HG03354 (cell line): ENCODE data around the gene KDM5C.

Source experiments
- ATAC-seq: cut with Tn5 transposase; IDR thresholded peaks from one replicate; pipeline ENCODE4 v1.9.1; 2021; ENCODE audit warnings: mild to moderate bottlenecking; ENCODE audit not compliant: unreplicated experiment, poor library complexity, severe bottlenecking

KDM5C gene

GRCh38 chrX:53224860-53225797 is at the start of gene KDM5C:
Gene KDM5C (minus strand): TSS chrX:53225207. CDS start chrX:53224889, 318 bp downstream.
- peak; percentile 89 for ATAC-seq

GRCh38 chrX:53272808-53273337 is 47.9 kb upstream of the KDM5C start:
- ATAC-seq = no peak

GRCh38 chrX:53269536-53270107 is 44.6 kb upstream of the KDM5C start:
- no peak for ATAC-seq

DNA sequence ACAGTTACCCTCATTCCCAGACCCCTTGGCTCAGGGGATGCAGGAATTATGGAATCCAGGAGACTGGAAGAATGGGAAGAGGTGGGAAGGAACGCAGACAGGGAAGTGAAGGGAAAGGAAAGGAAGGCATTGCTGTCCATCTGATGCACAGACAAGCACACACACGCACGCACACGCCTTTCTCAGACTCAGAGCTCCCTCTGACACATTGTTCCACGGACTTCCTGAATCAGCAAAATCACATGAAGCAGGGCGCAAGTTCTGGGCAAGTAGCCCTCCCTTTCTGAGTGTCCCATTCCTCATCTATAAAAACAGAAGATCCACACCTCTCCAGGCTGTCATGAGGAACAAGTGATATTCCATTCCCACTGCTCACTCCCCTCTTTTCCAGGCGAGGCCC is 43.2 kb upstream of the KDM5C start:
- ATAC-seq = no peak

DNA sequence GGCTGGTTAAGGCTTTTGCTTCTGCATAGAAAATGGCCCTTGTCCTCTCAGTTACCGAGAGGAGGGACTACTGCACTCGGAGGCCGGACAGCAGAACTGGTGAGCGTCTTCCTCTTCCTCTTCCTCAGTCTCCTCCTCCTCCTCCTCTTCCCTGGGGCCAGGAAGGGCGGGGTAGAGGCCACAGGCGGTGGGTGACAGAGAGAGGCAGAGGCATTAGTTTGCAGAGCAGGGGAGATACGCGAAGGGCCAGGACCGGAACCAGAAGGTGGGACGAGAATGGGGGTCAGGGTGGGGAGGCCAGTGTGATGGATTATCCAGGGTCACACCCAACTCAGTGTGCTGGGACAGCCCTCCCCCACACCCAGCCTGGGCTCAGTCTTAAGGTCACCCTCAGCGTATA is 41.9 kb upstream of the KDM5C start:
- ATAC-seq = no peak

GRCh38 chrX:53265771-53266574 is 41.0 kb upstream of the KDM5C start:
- ATAC-seq = no peak

DNA sequence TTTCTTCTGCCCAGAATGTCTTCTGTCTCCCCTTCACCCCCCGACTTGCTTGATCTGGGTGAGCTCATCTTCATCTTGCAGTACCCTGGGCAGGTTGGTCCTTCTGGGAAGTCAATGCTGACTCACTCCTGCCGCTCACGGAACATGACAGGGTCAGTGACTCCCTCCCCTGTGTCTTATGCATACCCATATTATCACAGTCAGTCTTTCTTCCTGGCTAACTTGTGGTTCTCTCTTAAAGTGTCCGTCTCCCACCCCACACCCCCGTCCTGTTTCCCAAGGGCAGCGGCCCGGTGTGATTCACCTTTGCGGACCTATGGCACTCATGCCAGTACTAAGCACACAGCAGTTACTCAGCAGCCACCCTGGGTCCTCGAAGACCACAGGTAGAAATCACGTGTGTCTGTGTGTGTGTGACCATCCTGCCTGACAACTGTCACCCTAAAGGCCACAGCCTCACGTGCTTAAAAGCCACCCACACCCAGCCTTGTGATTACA is 38.6 kb upstream of the KDM5C start:
- ATAC-seq = no peak

DNA sequence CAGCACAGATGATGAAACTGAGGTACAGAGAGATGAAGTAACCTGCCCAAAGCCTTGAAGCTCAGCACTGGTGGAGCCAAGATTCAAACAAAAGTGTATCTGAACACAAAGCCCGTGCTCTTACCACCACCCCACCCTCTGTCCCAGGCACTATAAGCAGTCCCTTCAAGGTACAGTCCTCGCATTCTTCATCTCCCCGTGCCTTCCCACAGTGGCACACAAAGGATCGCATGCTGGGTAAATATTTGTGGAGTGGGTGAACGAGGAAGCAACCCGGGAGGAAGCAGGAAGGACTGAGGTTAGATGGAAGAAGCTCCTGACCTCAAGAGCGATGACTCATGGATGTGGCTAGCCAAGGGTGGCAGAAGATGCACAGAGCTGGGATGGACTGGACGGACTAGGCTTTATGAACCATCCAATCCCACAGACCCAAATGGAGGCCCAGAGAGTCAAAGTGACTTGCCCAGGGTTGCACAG is 37.9 kb upstream of the KDM5C start:
- no peak for ATAC-seq

DNA sequence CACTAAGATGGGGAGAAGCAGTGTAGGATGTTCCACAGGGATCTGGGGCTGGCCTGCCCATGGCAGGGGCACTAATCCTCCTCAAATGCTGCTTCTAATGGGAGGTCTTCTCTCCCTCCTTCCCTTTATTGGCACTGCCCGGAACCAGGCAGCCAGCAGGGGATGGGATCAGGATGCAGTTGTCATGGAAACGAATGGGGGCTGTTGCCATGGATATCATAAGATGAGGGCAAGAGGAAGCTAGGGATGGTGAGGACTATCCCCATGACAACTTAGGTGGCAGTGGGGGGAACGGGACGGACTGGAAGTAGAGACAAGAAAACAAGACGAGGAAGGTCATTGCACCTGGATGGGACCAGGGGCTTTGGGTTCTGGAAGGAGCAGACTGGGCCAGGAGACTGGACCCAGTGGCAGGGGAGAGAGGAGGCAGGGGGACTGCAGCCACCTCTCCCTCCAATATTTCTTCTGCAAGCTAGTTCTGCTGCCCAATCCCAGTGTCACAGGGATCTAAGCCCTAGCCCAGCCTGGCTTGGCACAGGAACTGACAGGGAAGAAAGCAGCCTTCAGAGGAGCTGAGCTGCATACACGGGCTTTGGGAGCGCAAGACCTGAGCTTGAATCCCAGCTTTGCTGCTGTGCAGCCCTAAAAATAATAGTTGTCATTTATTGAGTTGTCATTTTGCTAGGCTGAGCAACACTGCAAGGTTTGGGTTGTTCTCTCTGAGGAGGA is 37.3 kb upstream of the KDM5C start:
- no peak for ATAC-seq

DNA sequence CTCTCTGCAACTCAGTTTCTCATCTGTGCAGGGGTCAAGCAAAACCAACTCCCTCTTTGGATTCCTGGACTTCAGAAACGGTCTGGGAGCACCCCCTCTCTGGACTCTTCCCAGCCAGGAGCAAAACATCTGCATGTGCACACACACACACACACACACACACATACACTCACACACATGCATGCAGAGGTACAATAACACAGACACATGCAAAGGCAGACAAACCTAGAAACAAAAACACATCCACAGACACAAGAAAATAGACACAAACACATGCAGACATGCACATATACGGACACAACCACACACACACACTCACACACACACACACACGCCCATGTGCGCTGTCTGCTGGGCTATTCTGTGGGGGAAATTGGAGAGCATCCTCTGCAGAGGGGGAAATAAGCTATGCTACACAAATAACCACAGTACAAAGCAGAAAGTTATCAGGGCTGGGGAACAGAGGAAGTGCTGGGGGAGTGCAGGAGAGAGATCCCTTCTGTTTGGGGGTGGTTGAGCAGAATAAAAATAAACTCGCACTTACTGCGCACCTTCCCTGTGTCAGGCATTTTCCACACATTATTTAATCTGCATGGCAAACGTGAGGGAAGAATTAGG is 36.5 kb upstream of the KDM5C start:
- no peak for ATAC-seq

DNA sequence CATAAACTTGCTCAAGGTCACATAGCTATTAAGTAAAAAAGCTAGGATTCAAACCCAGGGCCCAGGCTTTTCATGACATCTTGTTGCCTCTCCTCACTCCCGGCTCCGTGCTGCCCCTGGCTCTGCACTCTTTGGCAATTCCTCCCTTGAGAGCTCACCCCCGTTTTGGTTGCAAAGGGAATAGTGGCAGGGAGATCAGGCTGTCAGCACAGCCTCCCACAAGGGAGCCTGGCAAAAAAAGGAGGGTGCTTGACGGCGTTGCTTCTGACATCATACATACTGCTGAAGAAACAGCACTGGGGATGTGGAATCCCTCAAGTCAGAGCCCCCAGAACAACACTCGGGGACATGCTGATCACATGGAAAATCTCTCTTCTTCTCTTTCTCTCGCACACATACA is 35.8 kb upstream of the KDM5C start:
- no peak for ATAC-seq

DNA sequence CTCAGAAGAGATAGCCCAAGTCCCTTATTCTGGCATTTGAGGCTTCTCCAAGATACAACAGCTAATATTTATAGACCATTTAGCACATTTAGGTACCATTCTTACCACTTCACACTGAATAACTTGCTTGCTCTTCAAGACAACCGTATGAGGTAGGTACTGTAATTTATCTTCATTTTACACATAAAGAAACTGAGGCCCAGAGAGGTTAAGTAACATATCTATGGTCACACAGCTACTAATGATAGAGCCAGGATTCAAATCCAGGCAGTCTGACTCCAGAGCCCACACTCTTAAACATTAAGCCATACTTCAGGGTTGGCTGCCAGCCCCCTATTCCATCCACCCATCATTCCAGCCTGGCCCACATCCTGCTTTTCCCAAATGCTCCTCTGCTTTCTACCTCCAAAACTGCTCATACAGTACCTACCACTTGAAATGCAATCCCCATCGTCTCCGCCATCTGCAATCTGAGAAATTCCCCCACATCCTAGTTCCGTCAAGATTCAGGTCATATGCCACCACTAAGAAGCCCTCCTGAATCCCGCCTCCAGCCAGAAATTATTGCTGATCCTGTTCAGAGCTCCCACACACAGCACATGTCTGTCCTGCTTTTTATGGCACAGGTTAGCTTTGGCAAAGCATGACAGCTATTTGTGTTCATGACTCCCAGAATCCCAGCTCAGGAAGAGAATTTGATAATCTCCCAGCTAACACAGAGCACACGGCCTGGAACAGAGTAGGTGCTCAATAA is 32.8 kb upstream of the KDM5C start:
- no peak for ATAC-seq

DNA sequence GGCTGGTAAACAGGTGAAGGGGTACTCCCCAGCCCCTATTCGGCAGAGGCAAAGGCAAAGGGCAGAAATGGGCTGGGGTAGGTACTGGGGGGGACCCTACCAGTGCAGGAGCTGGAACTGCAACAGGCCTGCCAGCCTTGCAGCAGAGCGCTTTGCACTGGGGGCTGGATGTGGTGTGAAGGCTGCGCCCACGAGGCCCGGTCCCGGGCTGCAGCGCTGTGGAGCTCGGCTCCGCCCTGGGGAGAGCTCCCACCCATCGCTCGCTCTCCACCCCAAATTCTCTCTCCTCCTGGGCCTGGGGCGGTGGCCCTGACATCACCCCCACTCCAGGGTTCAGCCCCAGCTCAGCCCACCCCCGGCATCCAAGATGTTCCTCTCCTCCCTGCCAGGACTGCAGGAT is 32.2 kb upstream of the KDM5C start:
- ATAC-seq = no peak

DNA sequence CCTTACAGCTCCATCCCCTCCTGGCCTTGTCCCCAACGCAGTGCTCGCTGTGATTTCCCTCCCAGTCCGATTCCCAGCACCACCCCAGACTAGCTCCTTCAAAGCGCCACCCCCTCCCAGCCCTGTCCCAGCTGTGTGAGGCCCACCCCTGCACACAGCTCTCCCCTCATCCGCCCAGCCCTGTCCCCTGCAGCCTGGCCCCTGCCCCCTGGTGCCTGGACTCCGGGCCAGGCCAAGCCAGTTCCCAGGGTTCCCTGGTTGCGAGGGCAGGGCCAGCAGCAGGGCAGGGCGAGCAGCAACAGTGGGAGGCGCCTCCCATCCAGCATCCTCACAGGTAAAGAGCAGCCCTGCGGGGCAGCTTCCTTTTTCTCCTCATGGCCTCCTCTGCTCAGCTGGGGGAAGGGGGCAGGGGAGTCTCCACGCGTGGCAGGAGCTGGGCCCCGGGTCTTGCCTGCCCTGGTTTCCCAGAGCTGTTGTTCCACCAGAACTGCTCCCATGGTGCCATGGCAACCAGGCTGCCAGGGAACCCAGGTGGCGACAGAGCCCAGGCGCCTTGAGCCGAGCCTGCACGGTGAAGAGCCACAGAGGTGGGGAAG is 31.5 kb upstream of the KDM5C start:
- no peak for ATAC-seq

- no peak for ATAC-seq
These were observed 30.8 kb upstream of the KDM5C start for GRCh38 chrX:53255738-53256191.

GRCh38 chrX:53254570-53255461 is 29.8 kb upstream of the KDM5C start:
- no peak for ATAC-seq
